Measurements from ENCODE around the gene DKK2.

- TF ChIP-seq EZH2 (IDR thresholded peaks at IDR 0.05) (no peak), POLR2AphosphoS5 (IDR thresholded peaks at IDR 0.05; ENCODE audit: borderline replicate concordance, low read depth, low read length) (no peak), FOXP2 (optimal IDR thresholded peaks at IDR 0.05; ENCODE audit: control extremely low read depth, extremely low read length, insufficient read depth) (no peak)
These were observed 54.7 kb downstream of the DKK2 start for GRCh38 chr4:106981431-106981830.

Data from SK-N-MC (cell line).